Measurements from ENCODE around the gene MIPEP.

DNA sequence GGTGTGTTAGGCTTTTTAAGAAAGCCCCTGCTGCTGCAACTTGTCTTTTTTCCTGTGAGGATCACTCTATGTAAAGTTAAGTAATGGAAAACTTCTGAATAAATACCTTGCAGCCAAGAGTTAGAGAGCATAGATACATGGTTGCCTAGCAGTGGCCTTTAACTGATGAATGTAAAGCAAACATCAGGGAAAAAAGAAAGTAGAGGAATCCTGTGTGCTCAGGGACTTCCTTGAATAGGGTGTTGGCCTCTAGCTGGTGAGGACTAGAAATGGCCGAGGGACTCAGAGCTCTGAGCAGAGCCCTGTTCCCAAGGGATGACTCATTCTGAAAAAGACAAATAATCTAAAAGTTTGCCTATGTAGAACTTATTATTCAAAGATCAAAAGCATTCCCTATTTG lies 135.7 kb downstream of the MIPEP start:
- TF ChIP-seq POLR2AphosphoS5 (IDR thresholded peaks at IDR 0.05; ENCODE audit: low read depth, low read length): no peak
- no peak for TF ChIP-seq POLR2A (IDR thresholded peaks at IDR 0.05; ENCODE audit: low read depth, low read length)

All from GM12892 (cell line).